ENCODE results near the gene GRPR.

GRPR gene

GRCh38 chrX:16124201-16124600 is 836 bp downstream of the GRPR start:
- Mint-ChIP-seq H3K36me3 (ENCODE audit: low read depth) (no peaks in the 10 kb centered on the region), H3K4me1 (peaks cover 6% of the 10 kb centered on the region), H3K4me3 (no peak overlapping the region), H3K27ac (no peak overlapping the region), H3K9me3 (peaks cover 7% of the 10 kb centered on the region), H3K27me3 (ENCODE audit: low read depth) (peaks cover 9% of the 10 kb centered on the region)
- TF ChIP-seq, protein P1, sequence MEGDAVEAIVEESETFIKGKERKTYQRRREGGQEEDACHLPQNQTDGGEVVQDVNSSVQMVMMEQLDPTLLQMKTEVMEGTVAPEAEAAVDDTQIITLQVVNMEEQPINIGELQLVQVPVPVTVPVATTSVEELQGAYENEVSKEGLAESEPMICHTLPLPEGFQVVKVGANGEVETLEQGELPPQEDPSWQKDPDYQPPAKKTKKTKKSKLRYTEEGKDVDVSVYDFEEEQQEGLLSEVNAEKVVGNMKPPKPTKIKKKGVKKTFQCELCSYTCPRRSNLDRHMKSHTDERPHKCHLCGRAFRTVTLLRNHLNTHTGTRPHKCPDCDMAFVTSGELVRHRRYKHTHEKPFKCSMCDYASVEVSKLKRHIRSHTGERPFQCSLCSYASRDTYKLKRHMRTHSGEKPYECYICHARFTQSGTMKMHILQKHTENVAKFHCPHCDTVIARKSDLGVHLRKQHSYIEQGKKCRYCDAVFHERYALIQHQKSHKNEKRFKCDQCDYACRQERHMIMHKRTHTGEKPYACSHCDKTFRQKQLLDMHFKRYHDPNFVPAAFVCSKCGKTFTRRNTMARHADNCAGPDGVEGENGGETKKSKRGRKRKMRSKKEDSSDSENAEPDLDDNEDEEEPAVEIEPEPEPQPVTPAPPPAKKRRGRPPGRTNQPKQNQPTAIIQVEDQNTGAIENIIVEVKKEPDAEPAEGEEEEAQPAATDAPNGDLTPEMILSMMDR (IDR thresholded peaks at IDR 0.05; ENCODE audit: unreplicated experiment in 3 of 3), result no peak

GRCh38 chrX:16125520-16126149 is 2.3 kb downstream of the GRPR start:
- Mint-ChIP-seq H3K9me3 (no peaks in the 10 kb centered on the region), H3K4me3 (no peak overlapping the region), H3K4me1 (peaks cover 6% of the 10 kb centered on the region), H3K36me3 (ENCODE audit: low read depth) (no peaks in the 10 kb centered on the region), H3K27me3 (ENCODE audit: low read depth) (peaks cover 9% of the 10 kb centered on the region), H3K27ac (no peak overlapping the region)
- TF ChIP-seq, protein P1 (IDR thresholded peaks at IDR 0.05; ENCODE audit: unreplicated experiment in 3 of 3), result no peak

DNA sequence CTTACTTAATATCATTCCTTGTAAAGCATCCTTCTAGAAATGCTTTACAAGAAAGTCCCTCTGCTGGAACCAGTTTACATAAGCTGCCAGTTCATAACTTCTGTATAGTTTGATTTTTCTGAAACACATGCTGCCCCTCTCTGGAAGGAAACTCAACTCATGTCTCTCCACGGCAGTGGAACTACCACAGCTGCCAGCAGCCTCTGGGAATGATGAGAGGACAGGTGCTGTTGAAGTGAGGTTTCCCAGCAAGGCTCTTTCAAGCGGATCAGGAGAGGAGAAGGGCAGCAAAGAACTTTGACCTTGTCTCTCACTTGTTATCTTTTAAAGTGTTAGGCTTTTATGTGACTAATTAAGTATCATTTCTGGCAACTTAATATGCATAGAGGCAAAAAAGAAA is 7.3 kb downstream of the GRPR start:
- Mint-ChIP-seq H3K36me3 (ENCODE audit: low read depth) (no peaks in the 10 kb centered on the region), H3K27ac (no peak overlapping the region), H3K4me3 (no peak overlapping the region), H3K27me3 (ENCODE audit: low read depth) (peaks cover 1% of the 10 kb centered on the region), H3K4me1 (no peaks in the 10 kb centered on the region), H3K9me3 (no peaks in the 10 kb centered on the region)
- TF ChIP-seq, protein P1 (IDR thresholded peaks at IDR 0.05; ENCODE audit: unreplicated experiment in 3 of 3), result no peak

DNA sequence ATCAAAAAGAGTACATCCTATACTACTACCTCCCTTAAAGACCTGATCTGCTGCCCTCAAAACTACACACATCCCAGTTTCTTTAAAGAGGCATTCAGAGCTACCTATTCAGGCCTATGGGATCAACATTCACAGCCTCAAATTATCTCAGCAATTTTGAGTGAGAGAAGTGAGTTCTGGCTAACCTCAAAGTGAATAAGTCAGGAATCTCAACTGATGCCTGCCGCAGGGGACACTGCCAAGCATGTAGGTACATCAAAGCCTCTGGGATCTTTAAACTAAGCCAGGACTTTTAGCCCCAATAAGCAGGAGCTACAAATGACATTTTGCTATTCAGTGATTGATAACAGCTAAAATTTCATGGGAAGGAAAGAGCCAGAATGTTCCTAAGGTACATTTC is 11.6 kb downstream of the GRPR start:
- H3K9me3 Mint-ChIP-seq, result no peaks in the 10 kb centered on the region
- no peaks in the 10 kb centered on the region for H3K27me3 Mint-ChIP-seq (ENCODE audit: low read depth)
- H3K4me3 Mint-ChIP-seq, result no peak overlapping the region
- TF ChIP-seq, protein P1 (IDR thresholded peaks at IDR 0.05; ENCODE audit: unreplicated experiment in 3 of 3), result no peak
- no peaks in the 10 kb centered on the region for H3K4me1 Mint-ChIP-seq
- no peak overlapping the region for H3K27ac Mint-ChIP-seq
- H3K36me3 Mint-ChIP-seq (ENCODE audit: low read depth), result no peaks in the 10 kb centered on the region

GRCh38 chrX:16136080-16136479 is 12.7 kb downstream of the GRPR start:
- Mint-ChIP-seq H3K4me1 (no peaks in the 10 kb centered on the region), H3K36me3 (ENCODE audit: low read depth) (no peaks in the 10 kb centered on the region), H3K9me3 (no peaks in the 10 kb centered on the region), H3K4me3 (no peak overlapping the region), H3K27ac (no peak overlapping the region), H3K27me3 (ENCODE audit: low read depth) (no peaks in the 10 kb centered on the region)
- TF ChIP-seq, protein P1 (IDR thresholded peaks at IDR 0.05; ENCODE audit: unreplicated experiment in 3 of 3), result no peak

DNA sequence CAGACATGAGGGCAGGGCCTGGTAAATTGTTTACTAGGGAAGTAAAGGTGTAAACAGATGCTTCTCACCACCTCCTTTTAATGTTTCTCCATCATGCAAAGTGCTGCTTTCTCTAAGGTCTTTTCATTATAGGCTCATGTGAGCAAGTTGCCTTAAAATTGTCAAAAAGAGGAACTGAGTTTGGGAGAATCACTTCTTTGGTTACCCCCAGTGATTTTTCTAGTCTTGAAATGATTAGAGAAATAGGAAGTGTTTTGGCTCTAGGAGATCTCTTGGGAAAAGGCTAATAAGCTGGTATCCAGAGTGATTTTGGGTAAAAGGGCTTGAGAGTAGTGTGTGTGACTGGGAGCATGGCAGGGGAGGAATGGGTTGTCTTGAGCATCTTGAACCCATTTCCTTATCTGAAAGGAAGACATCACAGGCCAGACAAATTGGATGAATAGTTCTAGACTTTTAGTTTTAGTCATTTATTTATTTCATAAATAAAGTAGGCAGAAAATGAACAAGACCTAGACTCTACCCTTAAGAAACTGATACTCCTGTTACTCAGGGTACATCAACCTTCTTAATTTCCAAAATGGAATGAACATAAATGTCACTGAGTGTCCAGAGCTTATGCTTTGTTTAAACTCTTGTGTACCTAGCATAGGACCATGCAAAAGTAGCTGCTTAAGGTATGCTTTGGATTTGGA is 14.2 kb downstream of the GRPR start:
- Mint-ChIP-seq H3K4me3 (no peak overlapping the region), H3K4me1 (no peaks in the 10 kb centered on the region), H3K27me3 (ENCODE audit: low read depth) (no peaks in the 10 kb centered on the region), H3K9me3 (no peaks in the 10 kb centered on the region), H3K36me3 (ENCODE audit: low read depth) (no peaks in the 10 kb centered on the region), H3K27ac (no peak overlapping the region)
- TF ChIP-seq, protein P1 (IDR thresholded peaks at IDR 0.05; ENCODE audit: unreplicated experiment in 3 of 3), result no peak
